B cell (primary cell): ENCODE data around the gene POLR3K.

Experiments used
- EZH2 ChIP-seq: IDR thresholded peaks from 2 replicates; pipeline ENCODE4 v1.6.1; 2012; ENCODE audit warnings: borderline replicate concordance, low read depth, mild to moderate bottlenecking, moderate library complexity, low read length; ENCODE audit not compliant: insufficient read depth, poor library complexity, severe bottlenecking
- TF ChIP-seq, protein P1 (sequence below): fragments of 200-600 bp; IDR thresholded peaks from one replicate; pipeline ENCODE4 v1.8.0; 2022; ENCODE audit warnings: antibody characterized with exemption, mild to moderate bottlenecking

DNA sequence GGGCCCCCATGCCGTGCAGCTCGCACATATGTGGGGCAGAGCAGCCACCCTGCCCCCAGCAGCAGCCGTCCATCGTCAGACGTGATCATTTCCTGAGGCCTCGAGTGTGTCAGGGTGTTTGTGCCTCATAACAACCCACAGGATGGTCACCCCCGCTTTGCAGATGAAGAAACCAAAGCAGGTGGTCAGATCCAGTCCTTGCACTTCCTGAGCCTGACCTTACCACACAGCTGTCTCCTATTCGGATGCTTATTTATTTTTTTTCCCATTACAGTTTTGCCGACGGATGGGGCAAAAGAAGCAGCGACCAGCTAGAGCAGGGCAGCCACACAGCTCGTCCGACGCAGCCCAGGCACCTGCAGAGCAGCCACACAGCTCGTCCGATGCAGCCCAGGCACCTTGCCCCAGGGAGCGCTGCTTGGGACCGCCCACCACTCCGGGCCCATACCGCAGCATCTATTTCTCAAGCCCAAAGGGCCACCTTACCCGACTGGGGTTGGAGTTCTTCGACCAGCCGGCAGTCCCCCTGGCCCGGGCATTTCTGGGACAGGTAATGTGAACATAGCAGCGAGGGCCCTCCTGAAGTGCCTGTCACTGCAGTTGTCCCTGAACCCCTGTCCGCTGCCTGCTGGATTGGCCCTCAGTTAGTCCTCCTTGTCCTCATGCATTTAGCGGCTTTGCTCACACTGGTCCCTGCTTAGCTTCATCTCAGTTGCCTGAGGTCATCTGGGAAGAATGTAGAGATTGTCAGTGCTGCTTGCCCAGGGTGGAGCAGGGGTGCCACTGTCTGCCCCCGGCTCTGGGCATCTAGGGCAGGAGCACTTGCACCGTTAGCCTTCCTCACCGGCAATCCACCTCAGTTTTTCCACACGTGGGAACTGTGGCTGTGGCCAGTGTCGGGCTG is 26.0 kb upstream of the POLR3K start:
- TF ChIP-seq, protein P1, sequence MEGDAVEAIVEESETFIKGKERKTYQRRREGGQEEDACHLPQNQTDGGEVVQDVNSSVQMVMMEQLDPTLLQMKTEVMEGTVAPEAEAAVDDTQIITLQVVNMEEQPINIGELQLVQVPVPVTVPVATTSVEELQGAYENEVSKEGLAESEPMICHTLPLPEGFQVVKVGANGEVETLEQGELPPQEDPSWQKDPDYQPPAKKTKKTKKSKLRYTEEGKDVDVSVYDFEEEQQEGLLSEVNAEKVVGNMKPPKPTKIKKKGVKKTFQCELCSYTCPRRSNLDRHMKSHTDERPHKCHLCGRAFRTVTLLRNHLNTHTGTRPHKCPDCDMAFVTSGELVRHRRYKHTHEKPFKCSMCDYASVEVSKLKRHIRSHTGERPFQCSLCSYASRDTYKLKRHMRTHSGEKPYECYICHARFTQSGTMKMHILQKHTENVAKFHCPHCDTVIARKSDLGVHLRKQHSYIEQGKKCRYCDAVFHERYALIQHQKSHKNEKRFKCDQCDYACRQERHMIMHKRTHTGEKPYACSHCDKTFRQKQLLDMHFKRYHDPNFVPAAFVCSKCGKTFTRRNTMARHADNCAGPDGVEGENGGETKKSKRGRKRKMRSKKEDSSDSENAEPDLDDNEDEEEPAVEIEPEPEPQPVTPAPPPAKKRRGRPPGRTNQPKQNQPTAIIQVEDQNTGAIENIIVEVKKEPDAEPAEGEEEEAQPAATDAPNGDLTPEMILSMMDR = no peak
- TF ChIP-seq EZH2 = no peak
